IPS-NIHi11 (cell line): ENCODE results near the gene TRIM9.
"Not testable (repeated sequence)": the region's sequence is repeated elsewhere in the genome, so short reads cannot be mapped to it uniquely, and the experiment has no call there.

Source experiments
- DNase-seq: peaks from one replicate; pipeline ENCODE4 v3.0.0; 2012; ENCODE audit warnings: mixed read lengths, low spot score

The TRIM9 gene

GRCh38 chr14:51004352-51004800, 90.5 kb downstream of the TRIM9 start:
- DNase-seq, result no peak

- no peak for DNase-seq
Measured at GRCh38 chr14:51002406-51002999, 92.4 kb downstream of the TRIM9 start.

- DNase-seq, result no peak
Measured at GRCh38 chr14:51000566-51000965, 94.3 kb downstream of the TRIM9 start.

DNA sequence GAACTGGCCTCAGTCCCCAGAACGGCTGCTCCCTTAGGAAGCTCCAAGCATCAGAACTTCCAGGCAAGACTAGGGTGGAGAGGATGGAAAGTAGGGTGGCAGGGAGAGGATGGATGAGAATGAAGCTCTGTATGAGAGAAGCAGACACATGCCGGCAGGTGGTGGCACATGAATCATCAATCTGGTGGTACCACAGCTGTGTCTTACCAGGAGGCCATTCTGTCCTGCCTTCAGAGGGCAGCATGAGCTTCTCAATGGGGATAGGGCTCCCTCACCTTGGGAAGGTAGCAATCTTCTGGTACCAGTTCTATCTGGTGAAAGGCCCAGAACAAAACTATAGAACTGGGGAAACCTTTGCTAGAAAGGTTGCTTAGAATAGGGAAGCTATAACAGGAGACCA, 95.2 kb downstream of the TRIM9 start:
- no peak for DNase-seq

DNA sequence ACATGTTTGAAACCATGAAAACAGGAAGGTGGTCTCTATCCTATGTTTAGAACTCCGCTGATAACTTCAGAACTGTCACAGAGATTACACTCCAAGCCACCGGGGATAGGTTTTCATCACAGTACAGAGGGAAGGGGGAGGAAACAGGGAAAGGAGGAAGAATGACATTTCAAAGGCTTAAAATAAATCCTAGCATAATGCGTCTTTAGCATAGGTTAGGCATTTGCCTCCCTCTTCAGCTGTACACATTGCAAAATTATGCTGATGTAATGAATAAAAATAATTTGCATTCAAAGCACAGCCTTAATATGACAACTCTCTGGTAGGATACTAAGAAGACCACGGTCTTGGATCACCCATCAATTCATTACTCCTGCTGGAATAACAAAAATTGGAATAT, 96.3 kb downstream of the TRIM9 start:
- DNase-seq, result no peak

- DNase-seq, result no peak
Measured at GRCh38 chr14:50997712-50998111, 97.2 kb downstream of the TRIM9 start.

GRCh38 chr14:50994158-50994557, 100.7 kb downstream of the TRIM9 start:
- not testable (repeated sequence) for DNase-seq

- peak; percentile 23 for DNase-seq
Measured at GRCh38 chr14:50985859-50986331, 109.0 kb downstream of the TRIM9 start.

DNA sequence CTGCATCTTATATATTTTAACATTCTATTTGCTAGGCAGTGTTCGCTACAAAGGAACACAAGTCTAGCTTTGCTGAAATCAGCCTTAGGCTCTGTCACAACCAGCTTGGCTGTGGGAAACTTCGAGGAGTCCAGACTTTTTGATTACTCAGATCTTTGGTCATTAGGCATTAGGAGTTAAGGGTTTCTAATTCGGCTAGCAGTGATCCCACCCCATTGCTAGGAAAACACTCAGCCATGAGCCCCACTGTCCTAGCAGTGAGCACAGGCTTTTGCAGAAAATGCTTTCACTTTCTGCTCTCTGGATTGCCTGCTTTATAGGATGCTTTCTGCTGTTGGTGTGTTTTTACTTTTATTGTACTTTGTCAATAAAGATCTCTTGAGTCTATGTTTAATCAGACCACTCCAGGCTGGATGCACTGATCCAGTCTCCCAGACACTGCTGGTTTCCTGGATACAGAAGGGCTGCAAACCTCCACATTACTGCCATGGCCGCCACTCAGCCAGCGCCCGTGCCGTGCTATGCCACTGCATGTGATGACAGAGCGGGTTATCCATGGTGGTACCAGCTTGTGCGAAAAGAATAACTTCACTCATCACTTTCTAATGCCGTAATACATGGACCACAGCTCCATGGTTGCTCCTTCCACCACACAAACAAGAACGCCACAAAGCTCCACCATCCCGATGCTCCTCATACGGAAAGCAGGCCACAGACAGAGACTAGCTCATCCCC, 109.6 kb downstream of the TRIM9 start:
- no peak for DNase-seq

- DNase-seq, result no peak
Measured at GRCh38 chr14:50984036-50984710, 110.7 kb downstream of the TRIM9 start.

GRCh38 chr14:50979941-50980850, 114.7 kb downstream of the TRIM9 start:
- DNase-seq, result no peak

GRCh38 chr14:50978888-50979287, 116.0 kb downstream of the TRIM9 start:
- no peak for DNase-seq

DNA sequence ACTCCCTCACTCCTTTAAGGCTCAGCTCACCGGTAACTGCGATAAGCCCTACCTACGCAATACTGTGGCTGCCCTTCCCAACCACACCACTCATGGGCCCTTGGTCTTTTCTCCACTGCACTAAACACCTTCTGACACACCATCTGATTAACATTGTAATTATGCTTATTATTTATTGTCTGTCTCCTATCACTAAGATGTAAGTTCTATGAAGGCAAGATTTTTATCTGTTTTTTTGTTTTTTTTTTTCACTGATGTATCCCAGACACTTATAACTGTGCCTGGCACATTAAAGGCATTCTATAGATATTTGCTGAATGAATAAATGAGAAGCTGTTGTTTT, 116.4 kb downstream of the TRIM9 start:
- DNase-seq, result no peak

DNA sequence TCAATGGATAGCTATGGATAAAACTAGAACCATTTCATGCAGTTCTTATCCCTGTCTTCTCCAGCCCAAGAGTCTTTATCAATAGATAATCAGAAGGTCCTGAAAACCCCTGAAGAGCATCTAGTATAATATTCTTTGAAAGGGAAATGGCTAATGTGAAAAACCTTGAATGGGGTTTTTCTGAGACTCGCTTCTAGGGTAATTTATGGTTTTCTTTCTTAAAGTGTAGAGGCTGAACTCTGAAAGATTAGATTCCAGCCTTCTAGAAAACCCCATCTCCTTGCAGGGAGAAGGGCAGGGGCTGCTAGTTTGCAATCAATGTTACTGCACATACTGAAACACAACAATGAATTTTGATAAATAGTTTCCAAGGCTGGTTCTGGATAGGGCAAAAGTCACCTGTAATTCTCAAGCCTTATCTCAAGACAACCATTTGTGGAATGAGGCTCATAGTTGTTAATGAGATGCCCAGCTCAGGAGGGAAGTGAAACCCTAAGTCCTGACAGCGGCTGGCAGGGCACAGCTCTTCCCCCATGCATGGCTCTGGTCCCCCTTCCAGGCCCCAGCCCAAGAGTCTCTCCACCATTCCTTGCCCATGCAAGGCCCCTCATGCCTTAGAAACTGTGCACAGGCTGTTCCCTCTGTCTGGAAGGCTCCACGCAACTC, 116.9 kb downstream of the TRIM9 start:
- no peak for DNase-seq

- DNase-seq, result no peak
Measured at GRCh38 chr14:50974118-50974517, 120.8 kb downstream of the TRIM9 start.

DNA sequence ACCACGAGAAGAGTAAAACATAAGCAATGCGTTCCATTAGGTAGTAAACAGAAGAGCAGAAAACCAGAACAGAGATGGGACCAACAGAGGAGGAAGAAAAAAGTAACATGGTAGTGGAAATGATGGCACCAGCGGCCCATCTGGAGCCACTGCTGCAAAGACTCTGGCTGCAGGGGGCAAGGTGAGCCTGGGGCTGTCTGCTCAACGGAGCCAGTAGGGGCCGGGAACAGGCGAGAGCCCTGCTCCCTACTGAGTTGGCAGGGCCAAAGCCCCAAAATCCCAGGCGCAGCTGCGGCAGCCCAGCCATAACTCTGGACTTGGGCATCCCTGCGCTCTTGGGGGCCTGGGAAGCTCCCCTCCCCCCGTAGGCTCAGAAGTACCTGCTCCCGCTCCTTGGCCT, 122.2 kb downstream of the TRIM9 start:
- peak; percentile 14 for DNase-seq

DNA sequence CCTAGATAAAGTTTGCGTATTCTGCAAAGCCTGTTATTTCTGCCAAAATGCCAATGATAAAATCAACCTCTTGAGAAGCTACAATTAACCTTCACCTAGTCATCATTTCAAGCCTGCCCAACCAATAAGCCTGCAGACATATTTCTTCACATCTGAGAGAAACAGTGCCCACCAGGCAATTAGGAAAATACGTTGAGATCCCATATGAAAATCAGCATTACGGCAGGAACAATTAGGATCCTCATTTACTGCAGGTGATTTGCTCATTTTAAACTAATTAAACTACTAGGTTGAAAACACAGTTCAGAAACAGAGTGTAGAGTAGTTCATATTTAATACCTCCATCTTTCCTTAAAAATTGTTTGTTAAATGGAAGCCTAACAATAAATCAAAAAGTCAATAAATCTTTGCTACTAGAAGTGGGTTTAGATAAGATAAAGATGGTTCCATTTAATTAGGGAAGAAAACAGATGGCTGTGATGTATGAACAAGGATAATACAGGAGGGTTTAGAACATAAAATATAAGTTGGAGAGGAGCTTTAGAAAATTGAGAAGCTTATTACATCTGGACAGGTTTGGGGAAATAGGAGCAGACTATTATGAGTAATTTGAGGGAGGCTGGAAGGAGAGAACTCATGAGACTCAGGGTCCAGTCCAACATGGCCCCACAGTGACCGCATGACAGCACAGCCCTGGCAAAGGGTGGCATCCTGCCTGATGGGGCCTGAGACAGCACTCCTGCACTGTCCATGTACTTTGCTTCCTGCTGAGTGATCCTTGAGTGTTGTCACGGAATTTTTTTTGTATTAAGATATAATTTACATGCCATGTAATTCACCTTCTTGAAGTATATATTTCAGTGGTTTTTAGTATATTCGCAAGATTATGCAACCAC, 123.8 kb downstream of the TRIM9 start:
- no peak for DNase-seq

DNA sequence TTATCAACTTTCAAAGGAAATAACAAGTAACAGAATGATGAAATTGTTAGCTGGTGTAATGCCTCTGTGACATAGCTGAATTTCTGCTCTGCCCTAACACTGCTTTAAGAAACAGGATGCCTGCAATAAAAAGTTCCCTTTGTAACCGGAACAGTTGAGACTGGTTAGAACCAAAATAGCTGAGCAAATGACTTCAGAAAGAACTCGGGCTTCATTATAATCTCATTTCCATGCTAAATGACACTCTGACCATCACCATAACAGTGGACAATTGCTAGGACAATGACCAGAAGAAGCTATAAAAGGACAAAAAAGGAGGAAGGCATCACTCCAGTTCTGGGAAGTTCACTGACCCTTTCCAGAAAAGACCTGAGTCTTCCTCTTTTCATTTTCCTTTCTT, 127.1 kb downstream of the TRIM9 start:
- no peak for DNase-seq

DNA sequence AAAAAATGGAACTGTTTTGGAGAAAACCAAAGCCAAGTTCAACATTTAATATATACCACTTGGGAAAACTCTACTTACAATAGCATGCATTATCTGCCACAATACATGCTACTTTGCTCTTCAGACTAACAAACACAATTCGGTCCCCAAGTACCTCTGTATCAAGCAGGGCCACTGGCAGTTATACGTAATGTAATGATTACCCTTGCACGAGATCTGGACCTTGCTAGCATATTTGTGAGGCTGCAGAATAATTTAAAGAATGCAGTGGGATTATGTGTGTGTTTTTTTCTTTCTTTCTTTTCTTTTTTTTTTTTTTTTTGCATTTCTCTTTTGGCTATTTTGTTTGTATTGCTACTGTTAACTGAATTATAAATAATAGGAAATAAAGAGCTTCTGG, 127.8 kb downstream of the TRIM9 start:
- no peak for DNase-seq

- DNase-seq, result no peak
Measured at GRCh38 chr14:50964683-50965390, 130.1 kb downstream of the TRIM9 start.
